Gastroesophageal sphincter (tissue), 3 donors: ENCODE measurements around the gene EEF1AKMT3.

Source experiments
- POLR2A ChIP-seq, 2 donors: fragments of 450-650 bp; IDR thresholded peaks; one replicate each; pipeline ENCODE4 v1.6.1; 2017; ENCODE audit warnings: antibody characterized with exemption in 2 of 2, mild to moderate bottlenecking in 2 of 2, moderate library complexity in 1 of 2
- POLR2AphosphoS5 ChIP-seq: sonication (generic); formaldehyde crosslinking; IDR thresholded peaks from one replicate; pipeline ENCODE4 v1.6.1; 2017; ENCODE audit warnings: antibody characterized with exemption
- TF ChIP-seq, protein P1 (sequence below), 4 experiments: fragments of 200-600 bp in 2 of 4; fragments of 450-650 bp in 2 of 4; sonication (generic) in 1 of 4; IDR thresholded peaks; one replicate each; pipeline ENCODE4 v1.5.1; 2017 to 2019; ENCODE audit warnings: antibody characterized with exemption in 4 of 4, mild to moderate bottlenecking in 2 of 4, moderate library complexity in 2 of 4

- TF ChIP-seq POLR2AphosphoS5 (no peak), POLR2A (IDR thresholded peaks at IDR 0.05) (no peak)
- TF ChIP-seq, protein P1, sequence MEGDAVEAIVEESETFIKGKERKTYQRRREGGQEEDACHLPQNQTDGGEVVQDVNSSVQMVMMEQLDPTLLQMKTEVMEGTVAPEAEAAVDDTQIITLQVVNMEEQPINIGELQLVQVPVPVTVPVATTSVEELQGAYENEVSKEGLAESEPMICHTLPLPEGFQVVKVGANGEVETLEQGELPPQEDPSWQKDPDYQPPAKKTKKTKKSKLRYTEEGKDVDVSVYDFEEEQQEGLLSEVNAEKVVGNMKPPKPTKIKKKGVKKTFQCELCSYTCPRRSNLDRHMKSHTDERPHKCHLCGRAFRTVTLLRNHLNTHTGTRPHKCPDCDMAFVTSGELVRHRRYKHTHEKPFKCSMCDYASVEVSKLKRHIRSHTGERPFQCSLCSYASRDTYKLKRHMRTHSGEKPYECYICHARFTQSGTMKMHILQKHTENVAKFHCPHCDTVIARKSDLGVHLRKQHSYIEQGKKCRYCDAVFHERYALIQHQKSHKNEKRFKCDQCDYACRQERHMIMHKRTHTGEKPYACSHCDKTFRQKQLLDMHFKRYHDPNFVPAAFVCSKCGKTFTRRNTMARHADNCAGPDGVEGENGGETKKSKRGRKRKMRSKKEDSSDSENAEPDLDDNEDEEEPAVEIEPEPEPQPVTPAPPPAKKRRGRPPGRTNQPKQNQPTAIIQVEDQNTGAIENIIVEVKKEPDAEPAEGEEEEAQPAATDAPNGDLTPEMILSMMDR (IDR thresholded peaks at IDR 0.05) = no peak
Observed at GRCh38 chr12:57810450-57810849, 38.0 kb downstream of the EEF1AKMT3 start.
